Measurements from ENCODE around the gene SLC6A12.

- TF ChIP-seq CTCF (IDR thresholded peaks at IDR 0.05) (no peak), EP300 (IDR thresholded peaks at IDR 0.05) (no peak)
Measured at GRCh38 chr12:209851-210250, 4.1 kb downstream of the SLC6A12 start.
